ENCODE data around the gene HEXIM2. TPM values are rescaled to one million over a fixed set of nuclear protein-coding genes. Genes with fewer than 3 reads are reported as not detected.

The HEXIM2 gene
- total RNA-seq, 1 experiment from 2014 or later: 13.5 TPM

- TF ChIP-seq ZBTB33 (IDR thresholded peaks at IDR 0.05; ENCODE audit: extremely low read depth, insufficient replicate concordance, low read length) (no peak), POLR2A (IDR thresholded peaks at IDR 0.05; ENCODE audit: borderline replicate concordance, extremely low read depth, insufficient read depth, insufficient read length) (no peak), SIN3A (IDR thresholded peaks at IDR 0.05; ENCODE audit: low read depth) (no peak), SRF (IDR thresholded peaks at IDR 0.05; ENCODE audit: low read depth) (no peak), ELF1 (IDR thresholded peaks at IDR 0.05; ENCODE audit: borderline replicate concordance, low read depth) (no peak), POLR2AphosphoS5 (IDR thresholded peaks at IDR 0.05; ENCODE audit: low read depth, low read length) (no peak), EZH2phosphoT487 (IDR thresholded peaks at IDR 0.05; ENCODE audit: borderline replicate concordance) (no peak)
These were observed 48.9 kb upstream of the HEXIM2 start (continued) for GRCh38 chr17:45112559-45113423.

DNA sequence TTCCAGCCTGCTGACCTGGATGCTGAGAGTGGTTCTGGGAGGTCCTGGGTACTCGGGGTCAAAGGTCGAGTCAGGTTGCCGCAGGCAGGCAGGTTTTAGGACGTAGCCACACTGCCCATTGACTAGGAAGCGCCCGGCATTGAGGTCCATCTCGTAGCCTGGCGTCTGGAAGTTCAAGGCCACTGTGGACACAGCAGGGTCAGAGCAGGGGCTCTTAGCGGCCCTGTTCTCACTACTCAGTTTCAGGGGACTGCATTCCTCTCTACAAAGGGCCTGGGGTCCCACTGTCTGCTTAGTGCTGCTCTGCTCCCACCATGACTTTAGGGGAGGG lies 48.3 kb upstream of the HEXIM2 start:
- CTCF ChIA-PET: no interaction called here
- no TSS peak for BruUV-seq (replicated peaks)

More for the DNA sequence above, 48.3 kb upstream of the HEXIM2 start:
- Histone ChIP-seq H2AFZ (ENCODE audit: low read depth, low read length, poor library complexity, severe bottlenecking) (no peak overlapping the region), H3K9me3 (ENCODE audit: control insufficient read depth in 1 of 2, insufficient read depth in 1 of 2, low read depth in 1 of 2, low read length in 2 of 2) (no peaks in the 10 kb centered on the region), H3K4me1 (ENCODE audit: control insufficient read depth in 1 of 2, insufficient read depth in 2 of 2, low read length in 2 of 2) (peaks cover 3 to 10% of the 10 kb centered on the region in 2 experiments; a peak in 2 of 4 replicates), H3K9me2 (ENCODE audit: insufficient read depth) (no peaks in the 10 kb centered on the region), H3K36me3 (ENCODE audit: control insufficient read depth in 1 of 2, insufficient read depth in 2 of 2, low read length in 2 of 2) (peaks cover 2 to 4% of the 10 kb centered on the region in 2 experiments; a peak in 3 of 4 replicates), H3K27ac (ENCODE audit: low read depth, low read length) (no peak overlapping the region), H3K4me3 (replicated peaks in 1 of 2; ENCODE audit: low read depth in 1 of 2, low read length in 2 of 2) (no peak overlapping the region), H4K20me1 (ENCODE audit: insufficient read depth) (no peaks in the 10 kb centered on the region), H3K79me2 (ENCODE audit: insufficient read depth, low read length) (no peaks in the 10 kb centered on the region), H3K4me2 (ENCODE audit: low read length) (no peak overlapping the region), H3K27me3 (ENCODE audit: insufficient read depth, low read length) (no peaks in the 10 kb centered on the region), H3K9ac (ENCODE audit: low read length) (no peak overlapping the region)
- ATAC-seq (no peak), DNase-seq (ENCODE audit: low read depth, low spot score) (no peak)
- TF ChIP-seq ZBTB33 (IDR thresholded peaks at IDR 0.05; ENCODE audit: extremely low read depth, insufficient replicate concordance, low read length) (no peak), EZH2phosphoT487 (IDR thresholded peaks at IDR 0.05; ENCODE audit: borderline replicate concordance) (no peak), CBX3 (IDR thresholded peaks at IDR 0.05; ENCODE audit: low read depth) (no peak), JUND (IDR thresholded peaks at IDR 0.05) (no peak), ELF1 (IDR thresholded peaks at IDR 0.05; ENCODE audit: borderline replicate concordance, low read depth) (no peak), FOSL1 (IDR thresholded peaks at IDR 0.05; ENCODE audit: low read depth) (no peak), POLR2AphosphoS5 (IDR thresholded peaks at IDR 0.05; ENCODE audit: low read depth, low read length) (no peak), SRF (IDR thresholded peaks at IDR 0.05; ENCODE audit: low read depth) (no peak), EGR1 (IDR thresholded peaks at IDR 0.05; ENCODE audit: low read depth) (no peak)
- TF ChIP-seq, protein P1, sequence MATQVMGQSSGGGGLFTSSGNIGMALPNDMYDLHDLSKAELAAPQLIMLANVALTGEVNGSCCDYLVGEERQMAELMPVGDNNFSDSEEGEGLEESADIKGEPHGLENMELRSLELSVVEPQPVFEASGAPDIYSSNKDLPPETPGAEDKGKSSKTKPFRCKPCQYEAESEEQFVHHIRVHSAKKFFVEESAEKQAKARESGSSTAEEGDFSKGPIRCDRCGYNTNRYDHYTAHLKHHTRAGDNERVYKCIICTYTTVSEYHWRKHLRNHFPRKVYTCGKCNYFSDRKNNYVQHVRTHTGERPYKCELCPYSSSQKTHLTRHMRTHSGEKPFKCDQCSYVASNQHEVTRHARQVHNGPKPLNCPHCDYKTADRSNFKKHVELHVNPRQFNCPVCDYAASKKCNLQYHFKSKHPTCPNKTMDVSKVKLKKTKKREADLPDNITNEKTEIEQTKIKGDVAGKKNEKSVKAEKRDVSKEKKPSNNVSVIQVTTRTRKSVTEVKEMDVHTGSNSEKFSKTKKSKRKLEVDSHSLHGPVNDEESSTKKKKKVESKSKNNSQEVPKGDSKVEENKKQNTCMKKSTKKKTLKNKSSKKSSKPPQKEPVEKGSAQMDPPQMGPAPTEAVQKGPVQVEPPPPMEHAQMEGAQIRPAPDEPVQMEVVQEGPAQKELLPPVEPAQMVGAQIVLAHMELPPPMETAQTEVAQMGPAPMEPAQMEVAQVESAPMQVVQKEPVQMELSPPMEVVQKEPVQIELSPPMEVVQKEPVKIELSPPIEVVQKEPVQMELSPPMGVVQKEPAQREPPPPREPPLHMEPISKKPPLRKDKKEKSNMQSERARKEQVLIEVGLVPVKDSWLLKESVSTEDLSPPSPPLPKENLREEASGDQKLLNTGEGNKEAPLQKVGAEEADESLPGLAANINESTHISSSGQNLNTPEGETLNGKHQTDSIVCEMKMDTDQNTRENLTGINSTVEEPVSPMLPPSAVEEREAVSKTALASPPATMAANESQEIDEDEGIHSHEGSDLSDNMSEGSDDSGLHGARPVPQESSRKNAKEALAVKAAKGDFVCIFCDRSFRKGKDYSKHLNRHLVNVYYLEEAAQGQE (IDR thresholded peaks at IDR 0.05; ENCODE audit: low read depth): no peak
- TF ChIP-seq, protein P2, sequence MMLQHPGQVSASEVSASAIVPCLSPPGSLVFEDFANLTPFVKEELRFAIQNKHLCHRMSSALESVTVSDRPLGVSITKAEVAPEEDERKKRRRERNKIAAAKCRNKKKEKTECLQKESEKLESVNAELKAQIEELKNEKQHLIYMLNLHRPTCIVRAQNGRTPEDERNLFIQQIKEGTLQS (IDR thresholded peaks at IDR 0.05): no peak
- ChIA-PET RAD21 (ENCODE audit: low non-redundant PET in 1 of 2, low total read pairs in 2 of 2, uncharacterized antibody in 2 of 2, unreplicated experiment in 2 of 2) (no interaction called here), POLR2A (no interaction called here)
- intact Hi-C loops (cut with micrococcal nuclease): no loop called here

Measured in HCT116 (cell line).